DND-41 (cell line): ENCODE data around the gene SCARF1.
"Not testable (repeated sequence)": the region's sequence is repeated elsewhere in the genome, so short reads cannot be mapped to it uniquely, and the experiment has no call there.

Experiments
- ATAC-seq: fragments of 200-7000 bp; cut with Tn5 transposase; 3 replicates; pipeline ENCODE4 v1.9.1; 2021; ENCODE audit warnings: low read depth; ENCODE audit not compliant: insufficient read depth
- DNase-seq: peaks from one replicate; pipeline ENCODE4 v3.0.0-alpha.2; 2020
- H2AFZ ChIP-seq: 2 replicates; pipeline ENCODE4 v1.6.0; 2012; ENCODE audit warnings: low read depth, low read length
- H3K27ac ChIP-seq: 2 replicates; pipeline ENCODE4 v1.5.1; 2012; ENCODE audit warnings: low read length, inconsistent platforms
- H3K27me3 ChIP-seq: fragments of 200-600 bp; sonication (generic); 2 replicates; pipeline ENCODE4 v1.6.0; 2012; ENCODE audit warnings: low read length, mild to moderate bottlenecking, inconsistent platforms; ENCODE audit not compliant: insufficient read depth, poor library complexity
- H3K36me3 ChIP-seq: 2 replicates; pipeline ENCODE4 v1.5.1; 2012; ENCODE audit warnings: low read length, inconsistent platforms; ENCODE audit not compliant: insufficient read depth
- H3K4me1 ChIP-seq: 2 replicates; pipeline ENCODE4 v1.5.1; 2012; ENCODE audit warnings: mild to moderate bottlenecking, low read length; ENCODE audit not compliant: insufficient read depth
- H3K4me2 ChIP-seq: 2 replicates; pipeline ENCODE4 v1.6.0; 2012; ENCODE audit warnings: mild to moderate bottlenecking, moderate library complexity, low read length, inconsistent platforms; ENCODE audit not compliant: insufficient read depth
- H3K4me3 ChIP-seq, 2 experiments: fragments of 200-600 bp in 1 of 2; shearing (Covaris generic) in 1 of 2; 2 replicates each; pipeline ENCODE4 v1.5.1; 2012 to 2016; ENCODE audit warnings: inconsistent platforms in 2 of 2, low read length in 2 of 2, mild to moderate bottlenecking in 2 of 2, low read depth in 1 of 2, moderate library complexity in 1 of 2
- H3K79me2 ChIP-seq: 2 replicates; pipeline ENCODE4 v1.6.0; 2012; ENCODE audit warnings: low read length, inconsistent platforms; ENCODE audit not compliant: insufficient read depth
- H3K9ac ChIP-seq: 2 replicates; pipeline ENCODE4 v1.6.0; 2012; ENCODE audit warnings: low read depth, mild to moderate bottlenecking, inconsistent platforms, low read length, moderate library complexity
- H3K9me3 ChIP-seq: 2 replicates; pipeline ENCODE4 v1.5.1; 2012; ENCODE audit warnings: low read length, moderate library complexity, mild to moderate bottlenecking, inconsistent platforms; ENCODE audit not compliant: insufficient read depth, severe bottlenecking
- H4K20me1 ChIP-seq: 2 replicates; pipeline ENCODE4 v1.6.0; 2012; ENCODE audit warnings: low read length; ENCODE audit not compliant: insufficient read depth
- EZH2 ChIP-seq: IDR thresholded peaks from 3 replicates; pipeline ENCODE4 v1.6.1; 2012; ENCODE audit warnings: borderline replicate concordance, low read depth, mild to moderate bottlenecking, moderate library complexity, low read length, inconsistent platforms; ENCODE audit not compliant: severe bottlenecking
- TF ChIP-seq, protein P1 (sequence below): IDR thresholded peaks from 2 replicates; pipeline ENCODE4 v1.5.1; 2012; ENCODE audit warnings: borderline replicate concordance, low read length, moderate library complexity, mild to moderate bottlenecking; ENCODE audit not compliant: poor library complexity, severe bottlenecking; ENCODE audit errors: extremely low read depth

Gene SCARF1

DNA sequence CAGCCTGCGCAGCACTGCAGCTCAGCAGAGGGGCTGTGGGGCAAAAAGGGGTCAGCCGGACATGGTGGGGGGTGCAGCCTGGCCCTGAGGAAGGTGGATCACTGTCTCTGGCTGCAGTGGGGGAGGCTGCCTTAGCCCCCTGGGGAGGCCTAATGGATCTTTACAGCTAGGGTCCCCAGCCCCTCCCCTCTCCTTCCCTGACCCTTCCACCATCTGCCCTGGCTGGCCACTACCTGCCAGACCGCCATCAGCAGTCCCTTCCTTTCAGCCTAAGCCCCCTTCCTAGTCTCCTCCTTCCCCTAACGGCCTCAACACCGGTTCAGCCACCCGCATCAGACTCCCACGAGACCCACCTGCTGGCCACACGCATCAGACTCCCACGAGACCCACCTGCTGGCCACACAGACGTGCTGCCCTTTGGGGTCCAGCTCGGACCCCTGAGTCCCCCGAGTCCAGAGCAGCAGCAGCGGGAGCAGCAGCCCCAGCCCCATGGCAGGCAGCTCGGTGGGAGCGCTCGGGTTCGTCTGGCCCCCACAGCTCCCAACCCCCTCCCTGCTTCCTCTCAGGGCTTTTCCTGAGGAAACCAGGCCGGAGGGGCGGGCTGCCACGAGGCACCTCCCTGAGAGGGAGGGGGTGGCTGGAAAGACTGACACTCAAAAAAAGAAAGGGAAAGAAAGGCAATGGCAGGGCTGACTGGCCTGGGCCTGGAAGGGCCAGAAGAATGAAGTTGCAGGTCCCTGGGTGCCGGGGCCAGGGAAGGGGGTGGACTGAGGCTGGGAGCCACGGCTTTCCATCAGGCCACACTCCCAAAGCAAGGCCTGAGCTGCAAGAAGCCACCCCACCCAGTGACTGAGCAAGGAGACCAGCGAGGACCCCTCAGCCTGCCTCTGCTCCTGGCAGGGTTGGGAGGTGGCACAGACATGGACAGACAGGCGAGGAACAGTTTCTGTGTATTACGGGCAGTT is at the start of gene SCARF1:
Gene SCARF1, minus strand, starts transcription at position 526 of the 965 bp plus-strand sequence. Its CDS starts 35 bp downstream, at position 491.
- Histone ChIP-seq H3K27ac (no peak within 1 kb of the TSS), H3K36me3 (peaks cover 7% of the 10 kb centered on the region), H3K9ac (no peak within 1 kb of the TSS), H3K79me2 (no peaks in the 10 kb centered on the region), H3K9me3 (no peaks in the 10 kb centered on the region), H2AFZ (no peak within 1 kb of the TSS), H3K4me2 (no peak within 1 kb of the TSS), H3K4me3 (no peak within 1 kb of the TSS), H4K20me1 (peaks cover 10% of the 10 kb centered on the region), H3K4me1 (peaks cover 26% of the 10 kb centered on the region), H3K27me3 (peaks cover 4% of the 10 kb centered on the region)
- no peak for ATAC-seq
- no peak for TF ChIP-seq EZH2
- TF ChIP-seq, protein P1, sequence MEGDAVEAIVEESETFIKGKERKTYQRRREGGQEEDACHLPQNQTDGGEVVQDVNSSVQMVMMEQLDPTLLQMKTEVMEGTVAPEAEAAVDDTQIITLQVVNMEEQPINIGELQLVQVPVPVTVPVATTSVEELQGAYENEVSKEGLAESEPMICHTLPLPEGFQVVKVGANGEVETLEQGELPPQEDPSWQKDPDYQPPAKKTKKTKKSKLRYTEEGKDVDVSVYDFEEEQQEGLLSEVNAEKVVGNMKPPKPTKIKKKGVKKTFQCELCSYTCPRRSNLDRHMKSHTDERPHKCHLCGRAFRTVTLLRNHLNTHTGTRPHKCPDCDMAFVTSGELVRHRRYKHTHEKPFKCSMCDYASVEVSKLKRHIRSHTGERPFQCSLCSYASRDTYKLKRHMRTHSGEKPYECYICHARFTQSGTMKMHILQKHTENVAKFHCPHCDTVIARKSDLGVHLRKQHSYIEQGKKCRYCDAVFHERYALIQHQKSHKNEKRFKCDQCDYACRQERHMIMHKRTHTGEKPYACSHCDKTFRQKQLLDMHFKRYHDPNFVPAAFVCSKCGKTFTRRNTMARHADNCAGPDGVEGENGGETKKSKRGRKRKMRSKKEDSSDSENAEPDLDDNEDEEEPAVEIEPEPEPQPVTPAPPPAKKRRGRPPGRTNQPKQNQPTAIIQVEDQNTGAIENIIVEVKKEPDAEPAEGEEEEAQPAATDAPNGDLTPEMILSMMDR = no peak
- DNase-seq = no peak

DNA sequence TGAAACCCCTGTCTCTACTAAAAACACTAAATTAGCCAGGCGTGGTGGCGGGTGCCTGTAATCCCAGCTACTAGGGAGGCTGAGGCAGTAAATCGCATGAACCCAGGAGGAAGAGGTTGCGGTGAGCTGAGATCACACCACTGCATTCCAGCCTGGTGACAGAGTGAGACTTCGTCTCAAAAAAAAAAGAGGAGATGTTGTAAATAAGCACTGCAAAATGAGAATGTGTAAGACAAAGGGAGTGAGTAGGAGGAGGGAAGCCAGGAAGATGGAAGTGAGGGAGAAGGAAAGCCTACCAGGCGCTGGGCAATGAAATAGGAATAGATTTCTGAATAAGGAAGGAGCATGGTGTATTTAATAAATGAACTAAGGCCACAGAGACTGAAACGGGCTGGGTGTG is 47.8 kb upstream of the SCARF1 start:
- no peak for DNase-seq
- no peak for TF ChIP-seq EZH2
- TF ChIP-seq, protein P1 = no peak

GRCh38 chr17:1690544-1691221 is 45.2 kb upstream of the SCARF1 start:
- ATAC-seq = no peak
- Histone ChIP-seq H3K4me1 (peaks cover 3% of the 10 kb centered on the region; the same call in 1 of the 2 replicates), H3K36me3 (no peaks in the 10 kb centered on the region), H3K9ac (no peak overlapping the region), H3K27ac (no peak overlapping the region), H3K4me2 (no peak overlapping the region), H2AFZ (no peak overlapping the region), H3K27me3 (no peaks in the 10 kb centered on the region), H3K4me3 (no peak overlapping the region), H3K9me3 (no peaks in the 10 kb centered on the region), H3K79me2 (no peaks in the 10 kb centered on the region), H4K20me1 (no peaks in the 10 kb centered on the region)
- no peak for DNase-seq
- TF ChIP-seq EZH2 = no peak

More for the DNA sequence above, 47.8 kb upstream of the SCARF1 start:
- no peaks in the 10 kb centered on the region for H4K20me1 ChIP-seq
- no peaks in the 10 kb centered on the region for H3K27me3 ChIP-seq
- H3K4me1 ChIP-seq = no peaks in the 10 kb centered on the region
- no peak overlapping the region for H3K27ac ChIP-seq
- no peak overlapping the region for H3K4me3 ChIP-seq
- H3K4me2 ChIP-seq = no peak overlapping the region
- no peak overlapping the region for H2AFZ ChIP-seq
- no peaks in the 10 kb centered on the region for H3K79me2 ChIP-seq
- no peak for ATAC-seq
- no peaks in the 10 kb centered on the region for H3K9me3 ChIP-seq
- no peaks in the 10 kb centered on the region for H3K36me3 ChIP-seq
- no peak overlapping the region for H3K9ac ChIP-seq

- not testable (repeated sequence) for H3K36me3 ChIP-seq, H3K4me3 ChIP-seq, ATAC-seq, H3K9me3 ChIP-seq, H4K20me1 ChIP-seq, H3K27me3 ChIP-seq, H3K9ac ChIP-seq, H3K4me2 ChIP-seq, H3K27ac ChIP-seq, H2AFZ ChIP-seq, DNase-seq
- Histone ChIP-seq H3K79me2 (peaks cover 16% of the 10 kb centered on the region), H3K4me1 (peaks cover 16% of the 10 kb centered on the region)
Observed at GRCh38 chr17:1688405-1688804, 42.9 kb upstream of the SCARF1 start.
